HG02798 (cell line): ENCODE data around the gene ERO1B.
"Not testable (repeated sequence)": the region's sequence is repeated elsewhere in the genome, so short reads cannot be mapped to it uniquely, and the experiment has no call there.

Experiments used
- ATAC-seq: cut with Tn5 transposase; IDR thresholded peaks from one replicate; pipeline ENCODE4 v1.9.1; 2021; ENCODE audit warnings: mild to moderate bottlenecking; ENCODE audit not compliant: unreplicated experiment, poor library complexity

ERO1B gene

DNA sequence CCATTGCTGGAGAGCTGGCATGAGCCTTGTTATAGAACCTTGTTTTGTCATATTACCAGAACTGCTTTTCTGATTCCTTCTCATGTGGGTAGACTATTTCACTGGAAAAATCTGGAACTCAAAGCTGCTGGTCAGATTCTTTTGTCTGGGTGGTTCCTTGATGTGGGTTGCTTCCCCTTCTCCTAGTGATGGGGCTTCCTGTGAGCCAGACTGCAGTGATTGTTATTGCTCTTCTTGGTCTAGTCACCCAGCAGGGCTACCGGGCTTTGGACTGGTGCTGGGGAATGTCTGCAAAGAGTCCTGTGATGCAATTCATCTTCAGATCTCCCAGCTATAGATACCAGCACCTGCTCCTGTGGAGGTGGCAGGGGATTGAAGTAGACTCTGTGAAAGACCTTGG lies 80.0 kb downstream of the ERO1B start:
- ATAC-seq, result no peak

- no peak for ATAC-seq
Measured at GRCh38 chr1:236200925-236201324, 80.8 kb downstream of the ERO1B start.

DNA sequence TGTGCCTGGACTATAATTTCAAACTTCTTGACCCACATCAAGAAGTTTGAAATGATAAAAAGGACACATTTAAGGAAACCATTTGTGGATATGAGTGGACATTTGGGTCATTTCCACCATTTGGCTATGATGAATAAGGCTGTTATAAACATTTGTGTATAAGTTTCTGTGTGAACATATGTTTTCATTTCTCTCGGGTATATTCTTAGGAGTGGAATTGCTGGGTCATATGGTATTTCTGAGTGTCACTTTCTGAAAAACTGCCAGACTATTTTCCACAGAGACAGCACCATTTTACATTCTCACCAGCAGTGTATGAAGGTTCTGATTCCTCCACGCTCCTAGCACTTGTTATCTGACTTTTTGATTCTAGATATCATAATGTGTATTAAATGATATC lies 88.6 kb downstream of the ERO1B start:
- ATAC-seq, result no peak

DNA sequence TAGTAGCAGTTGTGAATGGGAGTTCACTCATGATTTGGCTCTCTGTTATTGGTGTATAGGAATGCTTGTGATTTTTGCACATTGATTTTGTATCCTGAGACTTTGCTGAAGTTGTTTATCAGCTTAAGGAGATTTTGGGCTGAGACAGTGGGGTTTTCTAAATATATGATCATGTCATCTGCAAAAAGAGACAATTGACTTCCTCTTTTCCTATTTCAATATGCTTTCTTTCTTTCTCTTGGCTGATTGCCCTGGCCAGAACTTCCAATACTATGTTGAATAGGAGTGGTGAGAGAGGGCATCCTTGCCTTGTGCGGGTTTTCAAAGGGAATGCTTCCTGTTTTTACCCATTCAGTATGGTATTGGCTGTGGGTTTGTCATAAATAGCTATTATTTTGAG lies 93.7 kb downstream of the ERO1B start:
- not testable (repeated sequence) for ATAC-seq

GRCh38 chr1:236186471-236186870 lies 95.3 kb downstream of the ERO1B start:
- not testable (repeated sequence) for ATAC-seq

DNA sequence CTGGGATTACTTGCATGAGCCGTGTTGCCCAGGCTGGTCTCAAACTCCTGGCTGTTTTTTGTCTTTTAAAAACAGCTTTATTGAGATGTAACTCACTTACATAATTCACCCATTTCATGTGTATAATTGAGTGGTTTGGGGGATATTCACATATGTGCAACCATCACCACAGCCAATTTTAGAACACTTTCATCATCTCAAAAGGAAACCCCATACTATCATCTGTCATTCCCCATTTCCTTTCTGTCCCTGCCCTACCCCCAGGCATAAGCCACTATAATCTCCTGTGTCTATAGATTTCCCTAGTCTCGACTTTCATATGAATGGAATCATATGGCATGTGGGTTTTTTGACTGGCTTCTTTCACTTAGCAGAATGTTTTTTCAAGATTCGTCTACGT lies 96.1 kb downstream of the ERO1B start:
- ATAC-seq, result no peak

DNA sequence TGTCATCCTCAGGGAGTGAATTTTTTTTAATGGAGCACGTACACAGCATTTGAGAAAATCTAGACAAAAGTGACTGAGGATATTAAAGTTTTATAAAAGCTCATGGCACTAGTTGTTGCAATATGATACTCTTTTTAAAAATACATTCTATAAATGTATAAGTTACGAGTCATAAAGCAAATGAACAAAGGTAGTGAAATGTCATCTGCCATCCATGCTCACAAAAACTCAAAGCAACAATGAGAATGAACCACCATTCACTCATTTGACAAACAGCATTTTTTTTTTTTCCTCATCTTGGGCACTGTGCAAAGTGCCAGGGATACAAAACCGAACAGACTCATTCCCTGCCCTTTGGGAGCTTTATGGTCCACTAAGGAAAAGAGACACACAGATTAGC lies 100.7 kb downstream of the ERO1B start:
- no peak for ATAC-seq

GRCh38 chr1:236179634-236180033 lies 102.1 kb downstream of the ERO1B start:
- ATAC-seq, result no peak

GRCh38 chr1:236176337-236177336 lies 105.1 kb downstream of the ERO1B start:
- ATAC-seq, result no peak

DNA sequence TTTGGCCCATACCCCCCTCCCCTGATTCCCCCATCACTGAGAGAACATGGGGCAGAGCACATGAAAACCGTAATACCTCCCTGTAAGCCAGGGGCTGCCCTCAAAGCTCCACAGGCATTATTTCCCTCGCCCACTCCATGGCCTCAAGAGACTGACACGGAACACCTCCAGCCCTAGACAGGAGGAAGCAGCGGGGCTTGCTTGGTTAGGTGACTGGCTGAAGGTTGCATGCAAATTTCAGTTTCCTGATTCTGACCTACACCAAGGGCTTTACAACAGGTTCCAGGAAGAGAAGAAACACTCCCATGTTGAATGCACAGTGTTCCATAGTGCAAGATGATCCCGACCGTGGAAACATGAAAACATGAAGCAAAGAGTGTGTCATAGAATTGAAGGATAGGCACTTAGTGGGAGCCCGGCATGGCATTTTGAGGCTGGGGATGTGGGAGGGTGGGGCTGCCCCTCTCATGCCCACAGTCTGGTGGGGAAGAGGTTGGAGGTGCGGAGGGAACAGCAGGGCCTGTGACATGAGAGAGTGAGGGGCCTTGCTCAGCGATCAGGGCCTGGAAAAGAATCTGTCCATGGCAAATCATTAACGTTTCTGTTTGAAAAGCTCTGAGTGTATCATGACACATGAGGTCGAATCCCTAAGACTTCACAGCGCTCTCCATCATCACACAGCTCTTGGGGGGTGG lies 106.0 kb downstream of the ERO1B start:
- ATAC-seq, result peak; percentile 78

GRCh38 chr1:236173174-236173767 lies 108.5 kb downstream of the ERO1B start:
- no peak for ATAC-seq

- no peak for ATAC-seq
Measured at GRCh38 chr1:236172041-236172579, 109.6 kb downstream of the ERO1B start.

DNA sequence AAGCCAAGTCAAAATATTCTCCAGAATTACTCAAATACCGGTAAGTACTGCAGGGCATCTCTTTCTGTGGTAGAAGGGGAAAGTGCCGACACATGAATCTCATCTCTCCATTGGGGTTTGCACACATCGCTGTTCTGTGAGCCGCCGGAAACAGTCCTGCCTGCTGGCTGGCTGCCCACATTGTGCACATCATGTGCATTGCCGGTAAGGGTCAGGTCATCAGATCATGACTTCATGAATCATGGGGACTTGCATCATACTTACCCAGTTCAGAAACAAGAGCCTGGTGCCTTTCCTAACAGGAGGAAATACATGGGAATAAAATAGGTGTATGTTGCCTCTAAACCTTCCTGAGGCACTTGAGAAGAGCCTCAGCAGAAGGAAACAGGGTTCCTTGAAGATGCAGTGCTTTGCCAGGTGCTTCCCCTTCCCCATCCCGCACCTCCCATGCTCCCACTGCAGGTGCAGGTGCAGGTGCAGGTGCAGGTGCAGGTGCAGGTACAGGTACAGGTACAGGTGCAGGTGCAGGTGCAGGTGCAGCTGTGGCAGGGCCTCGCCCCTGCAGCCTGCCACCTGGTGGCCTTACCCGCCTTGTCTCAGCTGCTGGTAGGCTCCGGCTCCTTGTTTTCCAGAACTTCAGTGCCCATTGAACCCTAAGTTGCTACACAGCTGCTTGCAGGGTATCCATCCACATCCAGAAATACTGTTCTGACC lies 112.9 kb downstream of the ERO1B start:
- peak; percentile 51 for ATAC-seq

GRCh38 chr1:236167578-236167977 lies 114.2 kb downstream of the ERO1B start:
- ATAC-seq, result no peak

DNA sequence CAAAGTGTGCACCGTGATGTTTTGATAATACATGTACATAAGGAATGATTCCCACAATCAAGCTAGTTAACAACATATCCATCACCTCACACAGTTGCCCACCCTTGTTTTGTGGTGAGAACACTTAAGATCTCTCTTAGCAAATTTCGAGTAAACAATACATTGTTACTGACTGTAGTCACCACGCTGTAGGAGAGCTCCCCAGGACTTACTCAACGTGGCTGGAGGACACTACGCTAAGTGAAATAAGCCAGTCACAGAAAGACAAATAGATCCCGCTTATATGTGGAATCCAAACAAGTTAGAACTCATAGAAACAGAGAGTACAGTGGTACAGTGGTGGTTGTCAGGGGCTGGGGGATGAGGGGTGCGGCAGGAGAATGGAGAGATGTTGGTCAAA lies 114.6 kb downstream of the ERO1B start:
- no peak for ATAC-seq

DNA sequence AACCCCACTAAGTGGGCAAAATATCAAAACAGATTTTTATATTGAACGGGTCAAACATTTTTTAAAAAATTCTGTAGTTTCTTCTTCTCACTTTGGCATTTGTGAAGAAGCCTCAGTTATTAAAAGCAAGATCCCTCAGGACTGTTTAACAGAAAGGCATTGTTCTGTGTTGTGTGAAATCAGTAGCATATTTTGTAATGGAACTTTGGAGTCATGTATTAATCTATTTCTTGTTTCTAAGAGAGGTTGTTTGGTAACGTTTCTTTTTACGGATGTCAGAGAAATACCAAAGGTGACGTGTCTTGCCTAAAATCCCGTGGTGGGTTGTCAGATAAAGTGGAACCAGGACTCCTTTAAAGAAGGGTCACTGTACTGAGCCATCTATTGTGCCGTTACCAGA lies 115.7 kb downstream of the ERO1B start:
- ATAC-seq, result no peak
